Measurements from ENCODE around the gene SAA4. TPM values are rescaled to one million over a fixed set of nuclear protein-coding genes. Genes with fewer than 3 reads are reported as not detected.
A peak's percentile ranks its signal among the peaks of the same experiment; 100 is the strongest.
"Not testable (repeated sequence)": the region's sequence is repeated elsewhere in the genome, so short reads cannot be mapped to it uniquely, and the experiment has no call there.

SAA4 gene
- total RNA-seq, 3 donors from 2014 or later = 5.6 to 45.2 TPM; not detected in 1

- no peak for TF ChIP-seq POLR2A (IDR thresholded peaks at IDR 0.05)
- no peak for TF ChIP-seq POLR2AphosphoS5 (IDR thresholded peaks at IDR 0.05)
- no peak for TF ChIP-seq CTCF (IDR thresholded peaks at IDR 0.05)
- Histone ChIP-seq H3K27me3 (no peaks in the 10 kb centered on the region), H3K36me3 (no peaks in the 10 kb centered on the region), H3K27ac (no peak overlapping the region), H3K9me3 (no peaks in the 10 kb centered on the region), H3K4me3 (no peak overlapping the region), H3K4me1 (no peaks in the 10 kb centered on the region)
- intact Hi-C loops (cut with DNase I; ENCODE audit: low total_unique reads) = no loop called here
- DNase-seq (ENCODE audit: low spot score in 2 of 2) = no peak
Observed at GRCh38 chr11:18271206-18271605, 34.6 kb upstream of the SAA4 start.

GRCh38 chr11:18270102-18270501 lies 33.5 kb upstream of the SAA4 start:
- no peak for DNase-seq (ENCODE audit: low spot score in 2 of 2)
- intact Hi-C loops (cut with DNase I; ENCODE audit: low total_unique reads) = no loop called here
- H3K27ac ChIP-seq = peak overlapping the region; percentile 17 to 43
- TF ChIP-seq POLR2A (IDR thresholded peaks at IDR 0.05) (no peak), CTCF (IDR thresholded peaks at IDR 0.05) (no peak), POLR2AphosphoS5 (IDR thresholded peaks at IDR 0.05) (no peak)
- H3K4me1 ChIP-seq = no peaks in the 10 kb centered on the region
- peak overlapping the region in 1 of 3 donors; percentile 40 for H3K4me3 ChIP-seq
- no peaks in the 10 kb centered on the region for H3K36me3 ChIP-seq
- no peaks in the 10 kb centered on the region for H3K27me3 ChIP-seq
- no peaks in the 10 kb centered on the region for H3K9me3 ChIP-seq

GRCh38 chr11:18269252-18269651 lies 32.6 kb upstream of the SAA4 start:
- H3K27me3 ChIP-seq; H3K4me1 ChIP-seq; H3K9me3 ChIP-seq; DNase-seq (ENCODE audit: low spot score in 2 of 2); H3K36me3 ChIP-seq; intact Hi-C loops (cut with DNase I; ENCODE audit: low total_unique reads): not testable (repeated sequence)
- Histone ChIP-seq H3K27ac (peak overlapping the region in 1 of 2 donors; percentile 43), H3K4me3 (peak overlapping the region in 2 of 3 donors; percentile 11 to 40)

- Histone ChIP-seq H3K4me3 (peak overlapping the region in 2 of 3 donors; percentile 39 to 58), H3K27ac (peak overlapping the region; percentile 55 to 60)
- H3K9me3 ChIP-seq; DNase-seq (ENCODE audit: low spot score in 2 of 2); intact Hi-C loops (cut with DNase I; ENCODE audit: low total_unique reads); H3K4me1 ChIP-seq; H3K36me3 ChIP-seq; H3K27me3 ChIP-seq: not testable (repeated sequence)
Observed at GRCh38 chr11:18267335-18268133, 30.9 kb upstream of the SAA4 start.

- Histone ChIP-seq H3K4me1 (no peaks in the 10 kb centered on the region), H3K27me3 (no peaks in the 10 kb centered on the region), H3K27ac (peak within 1 kb of the TSS; percentile 36 to 85), H3K36me3 (no peaks in the 10 kb centered on the region), H3K4me3 (peak within 1 kb of the TSS in 2 of 3 donors; percentile 42 to 54), H3K9me3 (no peaks in the 10 kb centered on the region)
- intact Hi-C loops (cut with DNase I; ENCODE audit: low total_unique reads) = no loop called here
- peak; percentile 57 to 88 for DNase-seq (ENCODE audit: low spot score in 2 of 2)
- peak; percentile 58 to 88 (median 87) for TF ChIP-seq POLR2AphosphoS5 (IDR thresholded peaks at IDR 0.05)
- no peak for TF ChIP-seq POLR2A (IDR thresholded peaks at IDR 0.05)
- TF ChIP-seq CTCF (IDR thresholded peaks at IDR 0.05) = no peak
Observed at GRCh38 chr11:18265949-18266348, 29.3 kb upstream of the SAA4 start, which contains the start of gene SAA1. SAA1 (plus strand) TSS chr11:18266264; CDS start chr11:18266888, 624 bp downstream.

- H3K27ac ChIP-seq = peak overlapping the region; percentile 35 to 85
- no peaks in the 10 kb centered on the region for H3K27me3 ChIP-seq
- intact Hi-C loops (cut with DNase I; ENCODE audit: low total_unique reads) = no loop called here
- H3K9me3 ChIP-seq = no peaks in the 10 kb centered on the region
- H3K36me3 ChIP-seq = no peaks in the 10 kb centered on the region
- TF ChIP-seq CTCF (IDR thresholded peaks at IDR 0.05) (no peak), POLR2A (IDR thresholded peaks at IDR 0.05) (no peak), POLR2AphosphoS5 (IDR thresholded peaks at IDR 0.05) (no peak)
- no peak for DNase-seq (ENCODE audit: low spot score in 2 of 2)
- H3K4me3 ChIP-seq = no peak overlapping the region
- no peaks in the 10 kb centered on the region for H3K4me1 ChIP-seq
Observed at GRCh38 chr11:18264677-18265555, 28.3 kb upstream of the SAA4 start.

All from breast epithelium (tissue), 4 donors.